ENCODE results near the gene HTR3C. TPM values are rescaled to one million over a fixed set of nuclear protein-coding genes. Genes with fewer than 3 reads are reported as not detected.
A peak's percentile ranks its signal among the peaks of the same experiment; 100 is the strongest.
"Not testable (repeated sequence)": the region's sequence is repeated elsewhere in the genome, so short reads cannot be mapped to it uniquely, and the experiment has no call there.

HTR3C gene, protein sequence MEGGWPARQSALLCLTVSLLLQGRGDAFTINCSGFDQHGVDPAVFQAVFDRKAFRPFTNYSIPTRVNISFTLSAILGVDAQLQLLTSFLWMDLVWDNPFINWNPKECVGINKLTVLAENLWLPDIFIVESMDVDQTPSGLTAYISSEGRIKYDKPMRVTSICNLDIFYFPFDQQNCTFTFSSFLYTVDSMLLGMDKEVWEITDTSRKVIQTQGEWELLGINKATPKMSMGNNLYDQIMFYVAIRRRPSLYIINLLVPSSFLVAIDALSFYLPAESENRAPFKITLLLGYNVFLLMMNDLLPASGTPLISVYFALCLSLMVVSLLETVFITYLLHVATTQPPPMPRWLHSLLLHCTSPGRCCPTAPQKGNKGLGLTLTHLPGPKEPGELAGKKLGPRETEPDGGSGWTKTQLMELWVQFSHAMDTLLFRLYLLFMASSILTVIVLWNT
- not detected for polyA plus RNA-seq (2012; ENCODE audit: missing spikeins)

DNA sequence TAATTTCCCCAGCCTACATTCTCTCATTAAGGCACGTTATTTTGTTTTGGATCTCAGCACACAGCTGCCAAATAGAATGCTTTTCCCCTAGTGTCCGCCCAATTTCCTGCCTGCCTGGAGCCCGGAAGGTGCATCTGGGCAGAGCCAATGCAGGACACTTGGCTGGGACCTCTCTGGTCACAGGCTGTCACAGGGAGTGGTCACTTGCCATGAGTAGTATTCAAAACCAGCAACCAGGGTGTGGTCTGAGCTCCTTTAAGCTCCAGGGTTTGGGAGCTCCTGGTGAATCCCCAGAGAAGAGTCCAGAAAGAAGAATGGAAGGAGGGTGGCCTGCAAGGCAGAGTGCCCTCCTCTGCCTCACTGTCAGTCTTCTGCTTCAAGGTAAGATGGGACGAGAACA, at the start of gene HTR3C:
HTR3C (plus strand) TSS at position 281 of the 400 bp plus-strand sequence; CDS start at position 315, 34 bp downstream.
- TF ChIP-seq POLR2A (IDR thresholded peaks at IDR 0.05; ENCODE audit: low read depth, low read length), result no peak
- no peak for TF ChIP-seq POLR2AphosphoS5 (IDR thresholded peaks at IDR 0.05; ENCODE audit: low read depth, low read length)
- no peak for TF ChIP-seq TAF1 (IDR thresholded peaks at IDR 0.05; ENCODE audit: borderline replicate concordance, low read depth, low read length)
- FAIRE-seq (no peak), DNase-seq (ENCODE audit: insufficient read length) (no peak)

DNA sequence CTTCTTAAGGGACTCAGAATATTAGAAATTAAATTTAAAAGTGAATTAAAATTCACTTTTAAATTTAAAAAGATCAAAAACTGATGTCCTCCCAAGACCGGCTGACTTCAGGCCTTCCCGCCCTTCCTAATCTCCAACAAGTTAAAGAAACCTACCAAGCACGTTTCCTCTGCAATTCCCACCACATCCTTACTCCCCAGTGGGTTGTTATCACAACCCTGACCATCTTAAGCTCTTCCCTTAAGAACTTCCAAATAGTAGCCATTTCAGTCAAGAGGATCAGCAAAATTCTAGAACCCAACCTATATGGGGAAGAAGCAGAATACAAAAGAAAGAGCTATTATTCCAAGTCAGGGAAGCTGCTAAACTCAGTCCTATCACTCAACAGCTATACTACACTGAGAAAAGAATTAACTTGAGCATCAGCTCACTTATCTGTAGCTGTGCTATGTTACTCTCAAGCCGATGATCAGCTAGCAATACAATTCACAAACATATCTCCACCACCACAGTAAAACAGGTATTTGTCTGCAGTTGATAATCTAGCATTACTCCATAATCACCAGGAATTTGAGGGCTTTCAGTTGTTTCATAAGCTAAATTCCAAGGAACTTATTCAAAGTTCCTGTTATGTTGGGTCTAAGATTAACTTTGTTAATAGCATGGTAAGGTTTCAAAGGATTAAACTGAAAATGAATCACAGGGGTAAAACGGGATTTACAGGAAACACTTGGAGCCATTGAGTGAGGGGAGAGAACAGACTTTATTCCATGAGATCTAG, 49.5 kb upstream of the HTR3C start:
- FAIRE-seq (no peak), DNase-seq (ENCODE audit: insufficient read length) (no peak)
- no peak for TF ChIP-seq TAF1 (IDR thresholded peaks at IDR 0.05; ENCODE audit: borderline replicate concordance, low read depth, low read length)
- no peak for TF ChIP-seq POLR2A (IDR thresholded peaks at IDR 0.05; ENCODE audit: low read depth, low read length)
- no peak for TF ChIP-seq POLR2AphosphoS5 (IDR thresholded peaks at IDR 0.05; ENCODE audit: low read depth, low read length)

DNA sequence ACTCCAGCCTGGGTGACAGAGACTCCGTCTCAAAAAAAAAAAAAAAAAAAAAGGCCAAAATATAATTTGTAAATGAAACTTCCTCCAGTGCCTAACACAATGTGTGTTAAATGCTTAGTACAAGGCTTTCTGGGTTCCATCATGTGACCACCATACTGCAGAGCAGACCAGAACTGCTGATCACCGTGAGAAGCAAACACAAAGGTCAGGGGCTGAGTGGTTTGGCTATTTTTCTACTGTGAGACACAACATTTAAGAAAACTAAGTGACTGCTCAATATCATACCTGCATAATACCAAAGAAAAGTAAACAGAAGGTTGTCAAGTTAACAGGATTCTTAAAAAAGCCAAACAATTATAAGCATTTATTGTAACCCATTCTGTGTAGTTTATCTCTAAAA, 48.4 kb upstream of the HTR3C start:
- DNase-seq (ENCODE audit: insufficient read length) (no peak), FAIRE-seq (no peak)
- TF ChIP-seq POLR2AphosphoS5 (IDR thresholded peaks at IDR 0.05; ENCODE audit: low read depth, low read length), result no peak
- TF ChIP-seq POLR2A (IDR thresholded peaks at IDR 0.05; ENCODE audit: low read depth, low read length), result no peak
- no peak for TF ChIP-seq TAF1 (IDR thresholded peaks at IDR 0.05; ENCODE audit: borderline replicate concordance, low read depth, low read length)

DNA sequence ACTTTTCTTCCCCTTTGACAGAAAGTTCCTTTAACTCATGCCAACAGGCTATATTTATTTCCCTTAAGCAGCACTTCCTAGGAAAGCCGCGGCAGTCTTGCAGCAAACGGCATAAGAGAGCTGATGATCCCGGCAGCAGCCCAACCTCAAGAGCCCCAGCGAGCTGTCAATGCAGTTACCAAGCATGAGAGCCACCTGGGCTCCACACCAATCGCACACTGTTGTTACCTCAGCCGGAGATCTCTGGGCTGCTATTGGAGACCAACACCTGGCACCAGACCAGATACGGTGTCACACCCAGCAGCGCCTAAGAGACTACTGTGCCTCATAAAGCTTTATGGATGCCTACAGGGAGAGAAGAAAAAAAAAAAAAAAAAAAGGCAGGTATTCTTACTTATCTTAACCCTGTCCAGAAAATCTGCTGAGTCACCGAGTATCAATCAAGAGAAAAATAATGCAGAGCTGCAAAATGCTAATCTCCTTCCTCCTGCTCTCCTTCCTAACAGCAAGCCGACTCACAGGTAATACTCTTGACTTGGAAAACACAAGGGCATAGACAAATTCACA, 46.8 kb upstream of the HTR3C start:
- peak; percentile 21 for DNase-seq (ENCODE audit: insufficient read length)
- no peak for FAIRE-seq
- TF ChIP-seq POLR2AphosphoS5 (IDR thresholded peaks at IDR 0.05; ENCODE audit: low read depth, low read length) (no peak), POLR2A (IDR thresholded peaks at IDR 0.05; ENCODE audit: low read depth, low read length) (no peak), TAF1 (IDR thresholded peaks at IDR 0.05; ENCODE audit: borderline replicate concordance, low read depth, low read length) (no peak)

DNA sequence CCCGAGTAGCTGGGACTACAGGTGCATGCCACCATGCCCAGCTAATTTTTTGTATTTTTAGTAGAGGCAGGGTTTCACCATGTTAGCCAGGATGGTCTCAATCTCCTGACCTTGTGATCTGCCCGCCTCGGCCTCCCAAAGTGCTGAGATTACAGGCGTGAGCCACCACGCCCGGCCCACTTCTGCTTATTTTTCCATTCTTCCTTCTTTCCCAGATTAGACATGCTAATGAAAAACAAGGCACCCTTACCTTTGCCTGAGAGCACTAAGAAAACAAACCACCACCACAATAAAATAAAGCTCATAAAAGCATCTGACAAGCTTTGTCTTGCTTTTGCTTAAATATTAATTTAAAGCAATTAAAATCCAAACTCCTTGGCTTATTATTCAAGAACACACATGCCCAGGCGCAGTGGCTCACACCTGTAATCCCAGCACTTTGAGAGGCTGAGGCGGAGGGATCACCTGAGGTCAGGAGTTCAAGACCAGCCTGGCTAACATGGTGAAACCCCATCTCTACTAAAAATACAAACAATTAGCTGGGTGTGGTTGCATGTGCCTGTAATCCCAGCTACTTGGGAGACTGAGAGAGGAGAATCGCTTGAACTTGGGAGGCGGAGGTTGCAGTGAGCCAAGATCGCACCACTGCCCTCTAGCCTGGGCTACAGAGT, 45.6 kb upstream of the HTR3C start:
- not testable (repeated sequence) for FAIRE-seq; DNase-seq (ENCODE audit: insufficient read length)

DNA sequence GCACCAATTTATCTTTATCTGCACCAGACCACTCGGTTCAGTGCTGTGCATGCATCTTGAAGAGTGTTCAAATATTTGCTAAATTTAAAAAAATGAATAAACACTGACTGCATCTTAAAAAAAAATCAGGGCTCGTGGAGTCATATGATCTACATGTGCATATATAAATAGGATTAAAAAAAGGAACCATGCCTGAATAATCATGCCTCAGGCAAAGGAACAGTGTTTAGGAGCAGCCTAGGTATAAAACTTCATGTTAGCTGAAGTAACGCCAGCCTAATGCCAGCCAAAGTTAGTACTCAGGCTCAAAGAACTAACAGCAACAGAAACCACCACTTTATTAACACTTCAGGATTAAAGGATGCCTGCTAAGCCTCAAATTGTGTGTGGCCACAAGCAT, 44.7 kb upstream of the HTR3C start:
- no peak for FAIRE-seq
- no peak for DNase-seq (ENCODE audit: insufficient read length)

DNA sequence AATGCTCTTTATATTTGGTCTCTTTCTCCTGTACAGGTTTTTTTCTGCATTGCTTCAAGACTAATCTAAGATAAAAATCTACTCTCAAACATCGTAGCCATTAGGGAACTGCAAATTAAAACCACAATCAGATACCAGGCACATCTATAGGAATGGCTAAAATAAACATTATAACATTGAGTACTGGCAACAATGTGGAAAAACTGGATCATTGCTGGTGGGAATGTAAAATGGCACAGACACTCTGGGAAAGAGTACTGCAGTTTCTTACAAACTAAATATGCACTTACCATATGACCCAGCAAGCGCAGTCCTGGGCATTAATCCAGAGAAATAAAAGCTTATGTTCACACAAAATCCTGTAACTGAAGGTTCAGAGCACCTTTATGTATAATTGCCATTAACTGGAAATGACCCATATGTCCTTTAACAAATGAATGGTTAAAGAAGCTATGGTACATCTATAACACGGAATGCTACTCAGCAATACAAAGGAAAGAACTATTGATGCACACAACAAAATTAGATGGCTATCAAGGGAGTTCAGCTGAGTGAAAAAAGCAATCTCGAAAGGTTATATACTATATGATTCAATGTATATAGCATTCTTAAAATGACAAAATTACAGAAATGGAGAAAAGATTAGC, 41.5 kb upstream of the HTR3C start:
- no peak for FAIRE-seq

More for the DNA sequence above, 44.7 kb upstream of the HTR3C start:
- no peak for TF ChIP-seq POLR2A (IDR thresholded peaks at IDR 0.05; ENCODE audit: low read depth, low read length)
- TF ChIP-seq POLR2AphosphoS5 (IDR thresholded peaks at IDR 0.05; ENCODE audit: low read depth, low read length), result no peak
- TF ChIP-seq TAF1 (IDR thresholded peaks at IDR 0.05; ENCODE audit: borderline replicate concordance, low read depth, low read length), result no peak

DNA sequence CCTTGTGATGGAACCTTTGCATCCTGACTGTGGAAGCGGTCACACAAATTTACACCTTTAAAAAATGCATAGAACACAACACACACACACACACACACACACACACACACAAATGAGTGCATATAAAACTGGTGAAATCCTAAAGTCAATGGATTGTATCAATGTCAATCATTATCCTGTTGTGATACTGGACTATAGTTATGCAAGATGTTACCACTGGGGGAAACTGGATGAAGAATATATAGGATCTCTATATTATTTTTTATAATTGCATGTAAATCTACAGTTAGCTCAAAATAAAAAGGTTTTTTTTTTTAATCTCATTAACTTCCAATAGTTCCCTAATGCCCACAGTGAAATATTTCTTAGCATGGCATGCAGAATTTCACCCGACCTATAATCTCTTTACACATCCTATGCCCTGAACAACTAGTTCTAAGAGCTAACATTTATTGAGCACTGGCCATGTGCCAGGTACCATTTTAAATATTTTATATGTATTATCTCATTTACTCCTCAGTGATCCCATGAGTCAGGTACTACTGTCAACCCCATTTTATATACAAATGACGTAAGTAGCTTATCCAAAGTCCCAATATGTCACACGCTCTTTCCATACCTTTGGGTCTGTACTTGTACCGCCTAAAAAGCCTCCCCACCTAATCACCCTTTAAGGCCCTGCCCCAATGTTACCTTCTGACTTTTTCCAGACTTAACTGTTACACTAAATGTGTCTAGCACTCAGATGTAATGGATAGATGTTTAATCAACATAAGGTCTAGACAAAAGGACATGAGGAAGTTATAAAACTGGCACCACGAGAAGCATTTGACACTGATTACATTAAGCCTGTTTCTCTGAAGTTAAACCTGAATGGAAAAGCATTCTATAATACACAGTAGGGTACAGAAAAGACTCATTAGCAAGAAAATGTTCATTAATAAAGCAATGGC, 40.6 kb upstream of the HTR3C start:
- FAIRE-seq, result no peak
- TF ChIP-seq POLR2A (IDR thresholded peaks at IDR 0.05; ENCODE audit: low read depth, low read length) (no peak), POLR2AphosphoS5 (IDR thresholded peaks at IDR 0.05; ENCODE audit: low read depth, low read length) (no peak), TAF1 (IDR thresholded peaks at IDR 0.05; ENCODE audit: borderline replicate concordance, low read depth, low read length) (no peak)
- no peak for DNase-seq (ENCODE audit: insufficient read length)

More for the DNA sequence above, 41.5 kb upstream of the HTR3C start:
- TF ChIP-seq TAF1 (IDR thresholded peaks at IDR 0.05; ENCODE audit: borderline replicate concordance, low read depth, low read length) (no peak), POLR2AphosphoS5 (IDR thresholded peaks at IDR 0.05; ENCODE audit: low read depth, low read length) (no peak), POLR2A (IDR thresholded peaks at IDR 0.05; ENCODE audit: low read depth, low read length) (no peak)
- no peak for DNase-seq (ENCODE audit: insufficient read length)

DNA sequence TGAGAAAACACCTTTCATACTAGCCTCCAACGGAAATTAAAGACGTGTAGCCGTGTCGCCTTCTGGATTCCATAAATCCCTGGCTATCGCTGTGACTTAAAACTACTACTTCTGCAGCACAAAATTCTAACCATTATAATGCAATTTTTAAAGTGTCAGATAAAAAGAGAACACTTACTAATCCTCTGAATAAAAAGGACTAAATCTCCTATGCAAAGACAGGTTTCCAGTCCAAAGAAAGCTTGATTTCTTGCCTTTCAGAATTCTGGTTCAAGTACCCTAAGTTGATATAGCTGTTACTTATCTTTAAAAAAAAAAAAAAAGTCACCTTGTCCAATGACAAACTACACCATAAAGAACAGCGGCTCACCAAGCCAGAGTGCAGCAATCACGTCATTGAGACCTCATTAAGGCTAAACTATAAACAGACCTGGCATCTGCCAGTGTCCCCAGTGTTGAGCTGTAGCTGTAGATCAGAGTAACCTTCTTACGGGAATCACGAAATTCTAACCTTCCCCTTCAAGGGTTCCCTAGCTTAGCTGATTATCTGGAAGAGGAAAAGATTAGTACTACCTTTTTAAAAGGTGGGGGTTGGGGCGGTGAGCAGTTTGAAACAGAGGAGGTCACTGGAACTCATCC, 37.3 kb upstream of the HTR3C start:
- FAIRE-seq, result no peak
- DNase-seq (ENCODE audit: insufficient read length), result no peak
- no peak for TF ChIP-seq POLR2AphosphoS5 (IDR thresholded peaks at IDR 0.05; ENCODE audit: low read depth, low read length)
- no peak for TF ChIP-seq TAF1 (IDR thresholded peaks at IDR 0.05; ENCODE audit: borderline replicate concordance, low read depth, low read length)
- no peak for TF ChIP-seq POLR2A (IDR thresholded peaks at IDR 0.05; ENCODE audit: low read depth, low read length)
